HuH-7 (cell line): Measurements from ENCODE around the gene CALU.

ENCODE experiments used
- DNase-seq: peaks from one replicate; pipeline ENCODE4 v3.0.0; 2011; ENCODE audit warnings: low spot score

CALU gene

GRCh38 chr7:128724743-128725142 lies 14.4 kb upstream of the CALU start:
- no peak for DNase-seq

GRCh38 chr7:128725531-128725930 lies 13.6 kb upstream of the CALU start:
- no peak for DNase-seq

- no peak for DNase-seq
Observed at GRCh38 chr7:128726059-128726736, 13.0 kb upstream of the CALU start.

- DNase-seq: no peak
Observed at GRCh38 chr7:128726737-128727072, 12.5 kb upstream of the CALU start.

- no peak for DNase-seq
Observed at GRCh38 chr7:128727239-128727638, 11.9 kb upstream of the CALU start.

- DNase-seq: no peak
Observed at GRCh38 chr7:128728598-128728997, 10.6 kb upstream of the CALU start.

- DNase-seq: no peak
Observed at GRCh38 chr7:128729494-128729893, 9.7 kb upstream of the CALU start.

- DNase-seq: no peak
Observed at GRCh38 chr7:128731184-128731583, 8.0 kb upstream of the CALU start.

- DNase-seq: no peak
Observed at GRCh38 chr7:128732521-128733277, 6.5 kb upstream of the CALU start.

- DNase-seq: no peak
Observed at GRCh38 chr7:128733278-128733645, 5.9 kb upstream of the CALU start.

- no peak for DNase-seq
Observed at GRCh38 chr7:128734890-128735289, 4.3 kb upstream of the CALU start.

- no peak for DNase-seq
Observed at GRCh38 chr7:128735436-128735835, 3.7 kb upstream of the CALU start.

GRCh38 chr7:128737441-128737840 lies 1.7 kb upstream of the CALU start:
- no peak for DNase-seq

GRCh38 chr7:128737867-128738385 lies 1.2 kb upstream of the CALU start:
- no peak for DNase-seq

GRCh38 chr7:128738570-128739047 lies 550 bp upstream of the CALU start:
- DNase-seq: no peak

- DNase-seq: no peak
Observed at GRCh38 chr7:128739990-128740682, 977 bp downstream of the CALU start.

GRCh38 chr7:128740996-128741395 lies 1.8 kb downstream of the CALU start:
- no peak for DNase-seq

- DNase-seq: no peak
Observed at GRCh38 chr7:128741491-128741890, 2.3 kb downstream of the CALU start.

- DNase-seq: no peak
Observed at GRCh38 chr7:128742206-128742605, 3.0 kb downstream of the CALU start.

- DNase-seq: no peak
Observed at GRCh38 chr7:128743112-128743772, 4.1 kb downstream of the CALU start.

- no peak for DNase-seq
Observed at GRCh38 chr7:128744366-128744905, 5.3 kb downstream of the CALU start.

GRCh38 chr7:128745706-128746105 lies 6.5 kb downstream of the CALU start:
- DNase-seq: no peak
